Mesenchymal stem cell (in vitro differentiated cells and primary cell): ENCODE results near the gene SUSD4.

Source experiments
- DNase-seq: peaks from one replicate; pipeline ENCODE4 v3.0.0-alpha.2; 2013
- H2AFZ ChIP-seq: one replicate; pipeline ENCODE4 v1.6.1; 2013; ENCODE audit warnings: low read depth, mild to moderate bottlenecking, control low read depth, inconsistent platforms, low read length, moderate library complexity
- H2AK5ac ChIP-seq: 2 replicates; pipeline ENCODE4 v1.6.1; 2013; ENCODE audit warnings: low read length, moderate library complexity, mild to moderate bottlenecking, inconsistent platforms; ENCODE audit not compliant: severe bottlenecking
- H2BK120ac ChIP-seq: one replicate; pipeline ENCODE4 v1.6.1; 2013; ENCODE audit warnings: low read depth, mild to moderate bottlenecking, inconsistent platforms, low read length, moderate library complexity
- H2BK12ac ChIP-seq, 2 experiments: one replicate each; pipeline ENCODE4 v1.6.1; 2013; ENCODE audit warnings: inconsistent platforms in 2 of 2, low read length in 2 of 2, mild to moderate bottlenecking in 2 of 2, moderate library complexity in 2 of 2, control low read depth in 1 of 2
- H2BK15ac ChIP-seq: one replicate; pipeline ENCODE4 v1.6.1; 2013; ENCODE audit warnings: mild to moderate bottlenecking, low read depth, inconsistent platforms; ENCODE audit not compliant: poor library complexity, severe bottlenecking
- H2BK5ac ChIP-seq: 2 replicates; pipeline ENCODE4 v1.6.1; 2013; ENCODE audit warnings: low read depth, mild to moderate bottlenecking, low read length, control low read depth, inconsistent platforms; ENCODE audit not compliant: poor library complexity, severe bottlenecking
- H3K14ac ChIP-seq, 2 experiments: one replicate each; pipeline ENCODE4 v1.6.1; 2013; ENCODE audit warnings: inconsistent platforms in 2 of 2, low read length in 2 of 2, control low read depth in 1 of 2, mild to moderate bottlenecking in 1 of 2, moderate library complexity in 1 of 2
- H3K18ac ChIP-seq, 2 experiments: one replicate each; pipeline ENCODE4 v1.6.1; 2013; ENCODE audit warnings: inconsistent platforms in 2 of 2, low read length in 2 of 2, control low read depth in 1 of 2, low read depth in 1 of 2, mild to moderate bottlenecking in 1 of 2
- H3K23ac ChIP-seq, 2 experiments: one replicate each; pipeline ENCODE4 v1.6.1; 2013; ENCODE audit warnings: inconsistent platforms in 2 of 2, low read length in 2 of 2, mild to moderate bottlenecking in 2 of 2, moderate library complexity in 2 of 2, control low read depth in 1 of 2
- H3K27ac ChIP-seq: 2 replicates; pipeline ENCODE4 v1.5.1; 2013; ENCODE audit warnings: mild to moderate bottlenecking, moderate library complexity, low read length, control low read depth, inconsistent platforms; ENCODE audit not compliant: poor library complexity, severe bottlenecking
- H3K27me3 ChIP-seq, 2 experiments: 2 replicates each; pipeline versions ENCODE4 v1.6.1 to v1.7.0; 2013; ENCODE audit warnings: low read length in 2 of 2, mild to moderate bottlenecking in 2 of 2, moderate library complexity in 2 of 2, control low read depth in 1 of 2, inconsistent platforms in 1 of 2; ENCODE audit not compliant: control insufficient read depth in 1 of 2, insufficient read depth in 1 of 2
- H3K36me3 ChIP-seq, 2 experiments: 2 replicates each; pipeline versions ENCODE4 v1.6.1 to v1.7.0; 2013; ENCODE audit warnings: low read length in 2 of 2, control low read depth in 1 of 2, inconsistent platforms in 1 of 2, low read depth in 1 of 2, mild to moderate bottlenecking in 1 of 2; ENCODE audit not compliant: insufficient read depth in 2 of 2, control insufficient read depth in 1 of 2
- H3K4ac ChIP-seq, 2 experiments: one replicate each; pipeline ENCODE4 v1.6.1; 2013; ENCODE audit warnings: inconsistent platforms in 2 of 2, low read length in 2 of 2, mild to moderate bottlenecking in 2 of 2, moderate library complexity in 2 of 2, control low read depth in 1 of 2, low read depth in 1 of 2
- H3K4me1 ChIP-seq: 2 replicates; pipeline ENCODE4 v1.6.1; 2013; ENCODE audit warnings: low read depth, low read length, control low read depth; ENCODE audit not compliant: control insufficient read depth, insufficient read depth
- H3K4me2 ChIP-seq: 2 replicates; pipeline ENCODE4 v1.6.1; 2013; ENCODE audit warnings: low read length, mild to moderate bottlenecking, inconsistent platforms; ENCODE audit not compliant: poor library complexity, severe bottlenecking
- H3K4me3 ChIP-seq, 2 experiments: 2 replicates each; pipeline versions ENCODE4 v1.5.1 to v1.7.0; 2013; ENCODE audit warnings: low read length in 2 of 2, mild to moderate bottlenecking in 2 of 2, control low read depth in 1 of 2, low read depth in 1 of 2; ENCODE audit not compliant: insufficient read depth in 1 of 2
- H3K79me1 ChIP-seq: replicated peaks from 2 replicates; pipeline ENCODE4 v1.6.1; 2013; ENCODE audit warnings: mild to moderate bottlenecking, control low read depth, low read length, inconsistent platforms; ENCODE audit not compliant: poor library complexity, severe bottlenecking
- H3K9ac ChIP-seq: 2 replicates; pipeline ENCODE4 v1.7.0; 2013; ENCODE audit warnings: mild to moderate bottlenecking, low read length, moderate library complexity
- H3K9me3 ChIP-seq: 2 replicates; pipeline ENCODE4 v1.7.0; 2013; ENCODE audit warnings: mild to moderate bottlenecking, low read length; ENCODE audit not compliant: control insufficient read depth
- H4K8ac ChIP-seq: one replicate; pipeline ENCODE4 v1.6.1; 2013; ENCODE audit warnings: inconsistent platforms, mild to moderate bottlenecking, low read length, moderate library complexity
- H4K91ac ChIP-seq: one replicate; pipeline ENCODE4 v1.6.1; 2013; ENCODE audit warnings: mild to moderate bottlenecking, low read length, inconsistent platforms
- WGBS: methylation state at CpG from one replicate; pipeline ENCODE4 v1.1.7; 2013; ENCODE audit warnings: mixed read lengths; 5-methylcytosine and 5-hydroxymethylcytosine counted together

The SUSD4 gene

GRCh38 chr1:223374064-223374610 lies 10.2 kb upstream of the SUSD4 start:
- Histone ChIP-seq H3K4me3 (no peak overlapping the region), H3K4me1 (no peaks in the 10 kb centered on the region), H3K79me1 (no peaks in the 10 kb centered on the region), H4K8ac (no peak overlapping the region), H2AFZ (no peak overlapping the region), H2BK12ac (no peak overlapping the region), H3K4me2 (no peak overlapping the region), H3K18ac (no peak overlapping the region), H2BK15ac (no peak overlapping the region), H3K27me3 (peaks cover 8 to 26% of the 10 kb centered on the region in 2 experiments), H3K4ac (no peak overlapping the region), H3K23ac (no peak overlapping the region), H2BK5ac (no peak overlapping the region), H3K14ac (no peak overlapping the region), H2AK5ac (no peak overlapping the region), H3K36me3 (no peaks in the 10 kb centered on the region), H3K9me3 (peaks cover 21% of the 10 kb centered on the region), H4K91ac (no peak overlapping the region), H3K27ac (no peak overlapping the region), H3K9ac (no peak overlapping the region), H2BK120ac (no peak overlapping the region)
- WGBS, result 80% methylated on average over 2 of the region's 4 CpGs
- no peak for DNase-seq

GRCh38 chr1:223364685-223365382 lies 858 bp upstream of the SUSD4 start:
- Histone ChIP-seq H2AK5ac (no peak overlapping the region), H3K4me3 (peak overlapping the region; percentile 24 to 51), H3K4ac (no peak overlapping the region), H3K4me2 (peak overlapping the region; percentile 80), H3K27me3 (peaks cover 51 to 57% of the 10 kb centered on the region in 2 experiments), H3K23ac (no peak overlapping the region), H2BK15ac (no peak overlapping the region), H4K8ac (no peak overlapping the region), H2BK5ac (no peak overlapping the region), H3K36me3 (no peaks in the 10 kb centered on the region), H2BK120ac (no peak overlapping the region), H3K9me3 (no peaks in the 10 kb centered on the region), H2AFZ (no peak overlapping the region), H3K14ac (no peak overlapping the region), H2BK12ac (no peak overlapping the region), H3K18ac (no peak overlapping the region), H3K4me1 (peaks cover 20% of the 10 kb centered on the region), H3K9ac (no peak overlapping the region), H3K27ac (no peak overlapping the region), H3K79me1 (no peaks in the 10 kb centered on the region), H4K91ac (no peak overlapping the region)
- WGBS, result 1% methylated on average over 42 of the region's 55 CpGs
- no peak for DNase-seq

- peak overlapping the region in 1 of 2 experiments; percentile 27 for H3K23ac ChIP-seq
- H3K4me3 ChIP-seq, result peak overlapping the region in 1 of 2 experiments; percentile 58
- no peak overlapping the region for H4K8ac ChIP-seq
- H3K9me3 ChIP-seq, result no peaks in the 10 kb centered on the region
- no peak overlapping the region for H3K18ac ChIP-seq
- H4K91ac ChIP-seq, result no peak overlapping the region
- no peak overlapping the region for H2BK15ac ChIP-seq
- no peak overlapping the region for H3K14ac ChIP-seq
- H2BK120ac ChIP-seq, result no peak overlapping the region
- no peak overlapping the region for H2BK12ac ChIP-seq
- H3K4me1 ChIP-seq, result peaks cover 22% of the 10 kb centered on the region
- no peak overlapping the region for H2BK5ac ChIP-seq
- no peaks in the 10 kb centered on the region for H3K36me3 ChIP-seq
- no peak overlapping the region for H3K9ac ChIP-seq
- DNase-seq, result peak; percentile 4
- whole genome bisulfite sequencing, result 1% methylated on average over 33 of the region's 44 CpGs
- H3K4ac ChIP-seq, result no peak overlapping the region
- no peak overlapping the region for H3K27ac ChIP-seq
- peak overlapping the region; percentile 80 for H3K4me2 ChIP-seq
- H2AFZ ChIP-seq, result no peak overlapping the region
- H2AK5ac ChIP-seq, result no peak overlapping the region
- H3K79me1 ChIP-seq, result no peaks in the 10 kb centered on the region
- peaks cover 65 to 71% of the 10 kb centered on the region in 2 experiments for H3K27me3 ChIP-seq
Measured at GRCh38 chr1:223363057-223363855, 720 bp downstream of the SUSD4 start.

DNA sequence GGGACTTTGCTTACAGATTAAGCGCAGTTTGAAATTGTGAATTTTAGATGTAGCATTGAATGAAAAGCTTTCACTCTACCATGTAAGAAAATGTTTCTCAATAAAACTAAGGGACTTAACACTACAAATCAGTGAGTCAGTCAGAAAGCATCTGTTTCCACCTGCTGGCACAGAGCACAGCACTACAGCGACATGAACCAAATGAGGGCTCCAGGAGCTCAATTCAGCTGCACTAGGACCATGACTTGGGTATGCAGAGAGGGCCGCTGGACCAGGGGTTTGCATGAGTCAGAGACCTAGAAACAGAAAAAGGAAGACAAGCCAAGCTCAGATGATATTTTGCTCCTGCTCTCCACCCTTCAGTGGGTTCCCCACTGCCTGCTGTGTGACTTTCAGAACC lies 5.2 kb downstream of the SUSD4 start:
- H3K4me1 ChIP-seq, result peaks cover 11% of the 10 kb centered on the region
- no peak overlapping the region for H2BK15ac ChIP-seq
- H3K4me3 ChIP-seq, result no peak overlapping the region
- no peak overlapping the region for H3K4me2 ChIP-seq
- 49% methylated on average over 2 of the region's 3 CpGs for WGBS
- H3K27ac ChIP-seq, result no peak overlapping the region
- H3K79me1 ChIP-seq, result no peaks in the 10 kb centered on the region
- no peak overlapping the region for H3K14ac ChIP-seq
- no peak overlapping the region for H2BK5ac ChIP-seq
- no peak for DNase-seq
- no peak overlapping the region for H3K23ac ChIP-seq
- H3K9ac ChIP-seq, result no peak overlapping the region
- no peak overlapping the region for H4K8ac ChIP-seq
- H3K4ac ChIP-seq, result no peak overlapping the region
- no peak overlapping the region for H2BK12ac ChIP-seq
- H4K91ac ChIP-seq, result no peak overlapping the region
- H3K36me3 ChIP-seq, result no peaks in the 10 kb centered on the region
- no peak overlapping the region for H2AFZ ChIP-seq
- no peak overlapping the region for H2AK5ac ChIP-seq
- H3K18ac ChIP-seq, result no peak overlapping the region
- no peak overlapping the region for H2BK120ac ChIP-seq
- H3K27me3 ChIP-seq, result peaks cover 62 to 90% of the 10 kb centered on the region in 2 experiments
- no peaks in the 10 kb centered on the region for H3K9me3 ChIP-seq
